22Rv1 (cell line): Measurements from ENCODE around the gene RNF212B.

Experiments
- CTCF ChIP-seq: fragments of 450-650 bp; IDR thresholded peaks from 2 replicates; pipeline ENCODE4 v1.5.1; 2017; ENCODE audit warnings: mild to moderate bottlenecking
- ZFX ChIP-seq: fragments of 450-650 bp; IDR thresholded peaks from 2 replicates; pipeline ENCODE4 v1.6.1; 2017; ENCODE audit warnings: antibody characterized with exemption, borderline replicate concordance

- TF ChIP-seq CTCF (no peak), ZFX (no peak)
These were observed 30.6 kb upstream of the RNF212B start for GRCh38 chr14:23207146-23207540.
